SH-SY5Y (cell line): ENCODE data around the gene GNL3.

Experiments used
- GATA2 ChIP-seq: IDR thresholded peaks from 2 replicates; pipeline ENCODE4 v1.6.1; 2011; ENCODE audit warnings: mild to moderate bottlenecking, low read depth, low read length
- GATA3 ChIP-seq: IDR thresholded peaks from 2 replicates; pipeline ENCODE4 v1.6.1; 2011; ENCODE audit warnings: low read depth, mild to moderate bottlenecking, low read length, moderate library complexity

GRCh38 chr3:52721730-52722008 lies 35.8 kb downstream of the GNL3 start:
- TF ChIP-seq GATA2 (no peak), GATA3 (no peak)
